GM18909 (cell line): ENCODE measurements around the gene KRT33A.

ENCODE experiments used
- ATAC-seq: cut with Tn5 transposase; IDR thresholded peaks from one replicate; pipeline ENCODE4 v1.9.1; 2021; ENCODE audit warnings: mild to moderate bottlenecking; ENCODE audit not compliant: unreplicated experiment, poor library complexity

KRT33A gene

GRCh38 chr17:41332239-41332638 is 18.4 kb downstream of the KRT33A start:
- no peak for ATAC-seq

DNA sequence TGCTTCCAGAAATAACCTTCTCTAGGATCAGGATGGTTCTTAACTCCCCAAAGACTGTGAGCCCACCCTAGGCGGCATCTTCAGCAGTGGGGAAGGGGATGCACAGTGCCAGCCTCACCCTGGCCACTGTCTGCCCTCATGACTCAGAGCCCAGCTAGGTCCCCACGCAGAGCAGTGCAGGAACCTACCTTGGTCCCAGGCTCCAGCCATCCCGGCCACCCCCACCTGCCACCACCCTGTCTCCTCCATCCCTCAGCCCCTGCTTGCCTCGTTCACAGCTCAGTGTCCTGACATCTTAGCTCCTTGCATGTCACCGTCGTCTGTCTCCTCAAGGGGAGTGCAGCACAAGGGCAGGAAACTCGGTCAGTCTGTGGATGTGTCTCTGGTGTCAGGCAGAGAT is 19.0 kb downstream of the KRT33A start:
- no peak for ATAC-seq

- no peak for ATAC-seq
These were observed 21.2 kb downstream of the KRT33A start for GRCh38 chr17:41329279-41329948.

- no peak for ATAC-seq
These were observed 22.4 kb downstream of the KRT33A start for GRCh38 chr17:41328207-41328606.

DNA sequence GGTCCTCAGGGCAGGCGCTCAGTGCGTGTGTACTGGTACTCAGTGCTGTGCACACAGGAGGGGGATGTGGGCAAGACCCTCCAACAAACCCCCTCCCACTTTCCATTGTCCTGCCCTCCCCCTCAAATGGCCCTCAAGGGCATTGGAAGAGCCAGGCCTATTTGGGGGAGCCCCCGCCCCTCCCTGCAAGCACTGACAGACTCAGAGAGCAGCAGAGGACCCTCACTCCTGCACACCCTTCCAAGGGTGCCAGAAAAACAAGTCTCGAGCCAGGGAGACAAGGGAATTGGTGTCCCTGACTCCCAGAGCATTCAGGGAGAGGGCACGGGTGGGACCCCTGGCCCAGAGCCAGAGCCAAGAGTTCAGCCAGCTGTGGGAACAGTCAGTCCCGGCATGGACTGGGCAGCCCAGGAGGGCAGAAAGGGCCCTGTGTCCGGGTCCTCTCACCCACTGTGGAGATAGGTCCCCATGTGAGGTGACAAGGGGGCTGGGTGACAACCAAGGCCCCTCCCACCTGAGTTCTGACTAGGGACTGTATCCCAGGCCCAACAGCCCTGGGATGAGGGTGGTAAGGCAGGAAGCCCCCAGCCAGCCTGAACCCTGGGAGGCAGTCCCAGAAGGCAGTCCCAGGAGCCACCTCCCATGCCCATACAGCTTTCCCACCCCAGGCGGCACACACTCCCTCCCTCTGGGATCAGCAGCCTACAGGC is 23.1 kb downstream of the KRT33A start:
- ATAC-seq = no peak

GRCh38 chr17:41326173-41327145 is 24.2 kb downstream of the KRT33A start:
- ATAC-seq = no peak

DNA sequence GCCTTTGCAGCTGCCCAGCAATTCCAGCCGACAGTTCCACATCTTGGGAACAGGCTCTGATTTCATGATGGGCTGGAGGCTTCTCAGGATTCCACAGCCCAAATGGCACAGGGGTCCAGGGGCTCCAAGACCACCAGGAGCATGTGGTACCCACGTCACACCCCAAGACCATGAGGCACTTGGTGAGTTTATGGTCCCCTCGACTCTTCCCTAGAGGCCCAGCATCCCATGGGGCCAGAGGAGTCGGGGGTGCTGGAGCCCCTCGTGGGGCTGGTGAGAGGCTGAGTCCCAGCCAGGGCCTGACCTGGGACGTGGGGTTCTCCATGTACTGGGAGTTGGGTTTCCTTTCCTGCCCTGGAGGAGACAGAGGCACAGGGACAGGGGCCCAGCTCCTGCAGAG is 25.0 kb downstream of the KRT33A start:
- no peak for ATAC-seq

GRCh38 chr17:41325126-41325525 is 25.5 kb downstream of the KRT33A start:
- ATAC-seq = no peak

- ATAC-seq = no peak
These were observed 26.2 kb downstream of the KRT33A start for GRCh38 chr17:41324180-41325075.

GRCh38 chr17:41322903-41323895 is 27.4 kb downstream of the KRT33A start:
- ATAC-seq = no peak

DNA sequence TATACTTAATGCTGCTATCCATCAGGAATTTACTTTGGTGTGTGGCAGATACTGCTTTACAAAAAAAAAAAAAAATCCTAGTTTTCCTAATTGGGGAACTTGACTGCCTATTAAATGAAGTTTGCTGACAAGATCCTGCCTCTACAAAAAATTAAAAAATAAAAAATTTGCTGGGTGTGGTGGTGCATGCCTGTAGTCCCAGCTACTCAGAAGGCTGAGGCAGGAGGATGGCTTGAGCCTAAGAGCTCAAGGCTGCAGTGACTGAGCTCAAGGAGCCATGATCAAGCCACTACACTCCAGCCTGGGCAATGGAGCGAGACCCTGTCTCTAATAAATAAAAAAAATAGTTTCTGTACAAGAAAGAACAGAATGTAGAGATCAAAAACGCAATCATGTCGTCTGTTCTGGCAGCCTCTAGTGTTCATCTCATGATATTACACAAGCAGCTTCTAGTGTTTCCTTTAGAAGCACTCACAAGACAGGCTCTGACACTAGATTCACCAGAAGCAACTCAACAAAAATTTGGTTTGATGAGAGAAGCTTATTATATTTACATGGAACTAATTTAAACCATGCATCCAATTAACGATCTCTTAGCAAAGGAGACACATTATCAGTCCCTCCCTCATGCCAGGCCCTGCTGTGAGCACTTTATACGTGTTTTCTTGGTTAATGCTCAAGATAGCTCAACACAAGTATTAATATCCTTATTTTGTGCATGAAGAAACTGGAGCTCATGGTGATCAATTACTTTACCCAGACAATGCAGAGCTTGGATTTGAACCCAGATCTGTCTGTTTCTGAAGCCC is 28.3 kb downstream of the KRT33A start:
- no peak for ATAC-seq

GRCh38 chr17:41318231-41318630 is 32.4 kb downstream of the KRT33A start:
- ATAC-seq = no peak

DNA sequence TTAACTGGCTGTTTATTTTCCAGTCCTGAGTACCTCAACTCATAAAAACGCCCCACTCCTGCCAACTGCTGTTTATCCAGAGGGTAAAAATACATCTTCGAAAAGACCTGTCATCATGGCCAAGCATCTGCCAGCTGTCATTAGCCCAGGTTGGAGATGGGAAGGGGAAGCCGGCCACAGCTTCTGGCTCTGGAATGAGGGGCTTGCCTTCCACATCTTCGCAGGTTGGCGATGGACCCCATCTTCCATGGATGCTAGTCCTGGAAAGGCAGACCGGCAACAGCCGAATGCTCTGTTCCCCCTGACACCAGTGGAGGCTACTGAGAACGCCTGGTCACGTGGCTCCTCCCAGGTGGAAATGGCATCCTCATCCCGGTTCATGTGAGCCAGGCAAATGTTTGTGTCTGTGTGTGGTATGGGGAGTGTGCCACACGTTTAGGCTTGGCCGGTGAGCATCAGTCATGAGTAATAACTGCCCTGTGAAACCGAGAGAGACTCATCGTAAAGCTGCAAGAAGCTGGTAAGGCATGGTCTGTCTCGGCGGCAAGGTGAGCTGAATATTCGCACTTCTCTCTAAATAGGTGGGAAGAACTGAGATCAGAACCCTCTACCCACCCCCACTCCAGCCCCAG is 34.7 kb downstream of the KRT33A start:
- ATAC-seq = no peak

- no peak for ATAC-seq
These were observed 35.3 kb downstream of the KRT33A start, which contains the start of gene KRTAP17-1 for GRCh38 chr17:41315204-41315794. KRTAP17-1 (minus strand) TSS chr17:41315710; CDS start chr17:41315650, 60 bp downstream.

- no peak for ATAC-seq
These were observed 39.5 kb downstream of the KRT33A start for GRCh38 chr17:41311111-41311510.

GRCh38 chr17:41308918-41309359 is 41.7 kb downstream of the KRT33A start, which contains the start of gene KRTAP16-1:
KRTAP16-1 (minus strand) TSS chr17:41309309; CDS start chr17:41309253, 56 bp downstream.
- ATAC-seq = no peak
